Stimulated activated CD4-positive, alpha-beta T cell treated with anti-CD3 and anti-CD28 coated beads, Interleukin-12 subunit alpha, Interleukin-12 subunit beta, amount 100 ng/mL, for 24 hours (primary cell): ENCODE results near the gene LSR.

ENCODE experiments used
- DNase-seq, 2 experiments: peaks; one replicate each; pipeline ENCODE4 v3.0.0-alpha.2; 2020; ENCODE audit warnings: low read depth in 2 of 2

Gene LSR

GRCh38 chr19:35247526-35248309 is 1.1 kb upstream of the LSR start:
- peak in 1 of 2 experiments; percentile 48 for DNase-seq

GRCh38 chr19:35249146-35249847 is 495 bp downstream of the LSR start:
- no peak for DNase-seq

- no peak for DNase-seq
These were observed 1.3 kb downstream of the LSR start for GRCh38 chr19:35249848-35250711.

DNA sequence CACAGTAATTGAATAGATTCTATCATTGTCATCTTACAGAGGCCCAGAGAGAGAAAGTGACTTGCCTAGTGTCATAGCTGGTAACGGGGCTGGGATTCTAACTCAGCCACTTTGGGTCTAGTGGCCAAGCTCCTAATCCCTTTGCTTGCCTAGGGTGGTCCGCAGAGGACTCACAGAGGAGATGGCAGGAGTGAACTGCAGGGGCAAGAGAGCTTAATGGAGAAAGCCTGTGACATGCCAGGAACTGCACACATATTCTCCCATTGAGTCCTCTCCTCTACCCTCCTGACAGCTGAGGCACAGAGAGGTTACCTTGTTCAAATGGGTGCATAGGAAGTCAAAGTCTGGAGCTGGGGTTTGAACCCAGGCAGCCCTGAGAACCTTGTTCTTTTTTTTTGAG is 2.7 kb downstream of the LSR start:
- no peak for DNase-seq

DNA sequence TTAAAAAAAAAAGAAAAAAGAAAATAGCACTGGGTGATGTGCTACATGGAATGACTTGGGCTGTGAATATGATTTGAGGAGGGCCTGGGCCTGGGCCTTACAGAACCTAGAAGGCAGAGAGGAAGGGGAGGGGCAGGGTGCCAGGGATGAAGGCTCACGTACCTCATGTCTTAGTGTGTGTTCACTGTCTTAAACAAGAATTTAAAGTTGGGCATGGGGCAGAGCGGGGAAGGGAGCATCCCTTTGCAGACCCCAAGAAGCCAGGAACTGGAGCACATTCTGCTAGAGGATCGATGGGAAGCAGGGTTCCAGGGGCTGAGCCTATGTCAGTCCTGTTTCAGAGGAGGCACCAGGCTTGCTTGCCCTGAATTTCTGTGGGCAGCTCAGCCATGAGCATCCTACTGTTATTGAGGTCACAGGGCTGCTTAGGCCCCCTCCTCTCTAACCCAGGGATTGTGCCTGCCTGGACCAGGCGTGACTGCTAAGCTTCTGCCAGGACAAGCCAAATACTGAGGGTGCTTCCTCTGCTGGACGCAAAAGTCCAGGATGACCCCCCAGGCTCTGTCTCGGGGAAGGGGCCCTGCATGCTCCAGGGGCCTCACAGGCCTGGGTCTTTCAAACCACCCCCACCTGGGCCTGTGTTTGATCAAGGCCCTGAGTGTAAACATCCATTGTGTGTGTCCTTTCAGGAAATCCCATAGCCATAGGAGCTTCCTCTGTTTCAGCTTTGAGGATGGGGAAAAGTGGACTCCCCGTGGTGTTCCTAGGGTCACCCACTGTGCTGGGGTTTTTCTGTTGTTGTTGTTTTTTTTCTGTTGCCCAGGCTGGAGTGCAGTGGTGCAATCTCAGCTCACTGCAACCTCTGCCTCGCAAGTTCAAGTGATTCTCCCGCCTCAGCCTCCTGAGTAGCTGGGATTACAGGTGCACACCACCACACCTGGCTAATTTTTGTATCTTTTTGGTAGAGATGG is 4.8 kb downstream of the LSR start:
- no peak for DNase-seq

- no peak for DNase-seq
These were observed 5.8 kb downstream of the LSR start for GRCh38 chr19:35254341-35255297.

DNA sequence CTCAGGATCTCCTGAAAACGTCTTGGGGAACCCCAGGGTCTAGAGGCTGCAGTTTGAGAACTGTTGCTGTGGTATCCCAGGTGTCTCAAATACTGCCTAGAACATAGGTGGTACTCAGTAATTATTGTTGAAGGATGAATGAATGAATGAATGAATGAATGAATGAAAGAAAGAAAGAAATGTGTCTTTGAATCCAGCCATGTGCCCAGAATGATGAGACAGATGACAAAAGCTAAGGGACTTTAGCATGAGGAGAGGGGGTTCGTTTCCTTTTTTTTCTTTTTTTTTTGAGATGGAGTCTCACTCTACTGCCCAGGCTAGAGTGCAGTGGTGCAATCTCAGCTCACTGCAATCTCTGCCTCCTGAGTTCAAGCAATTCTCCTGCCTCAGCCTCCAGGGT is 7.8 kb downstream of the LSR start:
- DNase-seq, result no peak

DNA sequence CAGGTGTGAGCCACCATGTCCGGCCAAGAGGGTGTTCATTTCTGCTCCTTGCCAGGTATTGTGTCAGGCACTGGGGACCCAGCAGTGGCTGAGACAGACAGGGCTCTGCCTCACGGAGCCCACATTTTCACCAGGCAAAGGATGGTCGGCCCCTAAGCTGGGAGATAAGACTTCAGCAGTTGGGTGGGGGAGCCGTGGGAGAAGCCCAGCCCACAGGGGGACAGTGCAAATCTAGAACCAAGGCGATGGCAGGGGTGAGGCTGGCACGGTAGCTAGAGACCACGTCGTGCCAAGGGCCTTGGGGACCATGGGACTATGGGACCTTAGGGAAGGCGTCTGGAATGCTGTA is 8.3 kb downstream of the LSR start:
- no peak for DNase-seq

- no peak for DNase-seq
These were observed 12.0 kb downstream of the LSR start for GRCh38 chr19:35260694-35261304.

- DNase-seq, result no peak
These were observed 12.7 kb downstream of the LSR start for GRCh38 chr19:35261356-35262100.

DNA sequence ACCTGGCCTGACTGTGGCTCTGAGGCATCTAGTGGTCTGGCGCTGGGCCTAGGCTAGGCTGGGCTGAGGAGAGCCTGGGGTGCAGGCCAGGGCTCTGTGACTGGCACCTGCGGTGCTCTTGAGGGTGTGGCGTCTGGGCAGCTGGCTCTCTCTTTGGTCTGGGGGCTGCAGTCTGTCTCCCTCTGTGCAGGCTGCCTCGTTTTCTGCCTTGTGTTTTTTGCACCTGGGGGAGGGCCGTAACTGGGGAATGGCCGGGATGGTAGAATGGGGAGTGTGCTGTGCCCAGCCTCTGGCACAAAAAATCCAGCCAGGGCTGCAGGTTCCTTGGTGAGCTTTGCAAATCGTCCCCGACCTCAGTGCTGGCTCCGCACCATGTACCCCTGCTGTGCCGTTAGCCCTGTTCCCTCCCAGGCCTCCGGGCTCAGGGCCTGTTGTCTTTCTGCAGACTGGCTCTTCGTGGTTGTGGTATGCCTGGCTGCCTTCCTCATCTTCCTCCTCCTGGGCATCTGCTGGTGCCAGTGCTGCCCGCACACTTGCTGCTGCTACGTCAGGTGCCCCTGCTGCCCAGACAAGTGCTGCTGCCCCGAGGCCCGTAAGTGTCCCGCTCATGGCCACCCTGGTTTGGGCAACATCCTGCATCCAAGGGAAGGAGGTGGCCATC is 13.4 kb downstream of the LSR start:
- no peak for DNase-seq

DNA sequence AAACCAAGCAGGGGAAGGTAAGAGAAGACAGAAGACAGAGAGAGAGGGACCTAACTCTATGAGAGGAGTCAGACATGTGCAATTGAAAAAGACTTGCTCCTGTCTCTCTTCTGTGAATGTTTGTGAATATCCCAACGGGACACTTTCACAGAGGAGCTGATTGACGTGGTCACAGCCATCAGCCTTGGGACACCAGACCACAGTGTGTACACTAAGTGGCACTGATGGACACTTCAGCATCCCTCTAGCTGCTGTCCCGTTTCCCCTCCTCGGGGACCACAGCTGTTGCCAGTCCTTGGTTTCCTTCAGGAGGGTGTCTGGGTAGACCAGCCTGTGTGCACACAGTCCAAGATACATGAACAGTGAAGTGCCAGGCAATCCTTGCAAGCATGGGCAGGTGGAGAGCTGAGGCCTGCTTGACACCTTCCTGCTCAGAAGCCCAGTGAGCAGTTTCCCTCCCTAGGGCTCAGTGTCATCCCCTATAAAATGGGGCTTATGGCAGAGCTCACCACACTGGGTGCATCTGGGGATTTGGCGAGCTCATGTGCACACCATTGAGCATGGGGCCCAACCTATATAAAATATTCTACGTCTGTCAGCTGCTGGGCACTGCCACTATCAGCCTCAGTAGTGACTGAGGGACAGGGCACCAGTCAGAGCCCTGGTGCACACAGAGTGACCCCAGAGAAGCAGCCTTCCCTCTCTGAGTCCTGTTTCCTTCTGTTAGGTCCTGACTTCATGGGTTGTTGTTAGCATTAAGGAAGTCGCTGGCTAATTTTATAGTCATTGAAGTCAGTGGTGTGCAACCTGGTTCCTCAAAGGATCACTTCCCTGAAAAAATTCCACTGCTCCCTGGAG is 15.7 kb downstream of the LSR start:
- no peak for DNase-seq

DNA sequence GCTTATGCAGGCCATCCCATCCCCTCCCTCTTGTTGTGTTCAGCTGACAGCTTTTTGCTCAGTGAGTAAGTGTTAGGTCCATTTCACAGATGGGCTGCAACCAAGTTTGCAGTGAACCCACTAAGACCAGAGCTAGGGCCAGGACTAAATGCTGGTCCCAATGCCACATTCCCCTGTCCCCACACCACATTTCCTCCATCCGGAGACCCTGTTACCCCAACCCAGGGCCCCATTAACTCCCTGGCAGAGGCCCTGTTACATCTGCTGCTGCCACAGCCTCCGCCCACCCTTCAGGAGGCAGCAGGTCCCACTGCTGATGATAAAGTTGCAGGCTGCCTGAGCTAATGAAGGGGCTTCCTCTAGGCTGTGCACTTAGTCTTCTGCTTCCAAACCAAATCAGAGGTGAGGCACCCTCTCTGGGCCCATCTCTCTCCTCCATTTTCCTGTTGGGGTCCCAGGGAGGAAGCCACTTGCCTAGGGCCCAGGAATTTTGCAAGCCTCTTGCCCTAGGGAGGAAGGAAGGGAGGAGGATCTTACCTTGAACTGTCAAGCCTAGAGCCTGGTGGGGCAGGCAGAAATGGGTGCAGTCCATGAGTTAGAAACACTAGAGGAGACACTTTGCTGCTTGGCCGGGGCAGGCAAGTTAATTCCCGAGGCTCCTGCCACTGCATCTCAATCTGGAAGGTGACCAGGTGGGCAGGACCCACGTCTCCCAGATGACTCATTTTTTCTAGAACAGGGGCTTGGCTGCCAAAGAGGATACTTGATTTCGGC is 16.5 kb downstream of the LSR start:
- no peak for DNase-seq

- DNase-seq, result no peak
These were observed 17.2 kb downstream of the LSR start for GRCh38 chr19:35265900-35266519.

- DNase-seq, result no peak
These were observed 17.9 kb downstream of the LSR start for GRCh38 chr19:35266520-35267352.
